Cardiac muscle cell (in vitro differentiated cells and primary cell): ENCODE data around the gene KRTAP9-7. TPM values are rescaled to one million over a fixed set of nuclear protein-coding genes. Genes with fewer than 3 reads are reported as not detected.
"Not testable (repeated sequence)": the region's sequence is repeated elsewhere in the genome, so short reads cannot be mapped to it uniquely, and the experiment has no call there.

ENCODE experiments used
- DNase-seq, 2 donors: peaks; one replicate each; pipeline versions ENCODE4 v3.0.0 to v3.0.0-alpha.2; 2010 to 2017; ENCODE audit warnings: low read depth in 1 of 2, low spot score in 1 of 2
- H3K27ac ChIP-seq: fragments of 200-600 bp; sonication (generic); 2 replicates; pipeline ENCODE4 v1.5.1; 2016
- H3K27me3 ChIP-seq: fragments of 200-600 bp; sonication (generic); 2 replicates; pipeline ENCODE4 v1.6.0; 2016; ENCODE audit warnings: control low read depth
- H3K36me3 ChIP-seq: fragments of 200-600 bp; sonication (generic); 2 replicates; pipeline ENCODE4 v1.5.1; 2016; ENCODE audit warnings: control low read depth
- H3K4me1 ChIP-seq: fragments of 200-600 bp; sonication (generic); 2 replicates; pipeline ENCODE4 v1.8.1; 2017; ENCODE audit warnings: low read depth, mild to moderate bottlenecking, mixed run types
- H3K4me3 ChIP-seq: fragments of 200-600 bp; sonication (generic); 2 replicates; pipeline ENCODE4 v1.5.1; 2016; ENCODE audit warnings: mild to moderate bottlenecking
- H3K9me3 ChIP-seq: fragments of 200-600 bp; sonication (generic); 2 replicates; pipeline ENCODE4 v1.5.1; 2017; ENCODE audit warnings: low read depth, mild to moderate bottlenecking, control low read depth
- polyA plus RNA-seq: library from polyadenylated mRNA; unstranded; fragments of >200 nt; fragmentation: Nextera tagmentation; extraction: Ambion mirVana; gene quantifications from 2 replicates; pipeline ENCODE4 v1.2.1, GENCODE V29; 2016
- total RNA-seq: library from RNA; depleted of rRNA; stranded (reverse); fragments of >200 nt; gene quantifications from 2 replicates; pipeline ENCODE4 v1.2.3, GENCODE V29; 2016
- TF ChIP-seq, protein P1 (sequence below): IDR thresholded peaks from 2 replicates; pipeline ENCODE4 v1.5.1; 2012; ENCODE audit warnings: low read depth, mild to moderate bottlenecking, low read length

KRTAP9-7 gene, protein sequence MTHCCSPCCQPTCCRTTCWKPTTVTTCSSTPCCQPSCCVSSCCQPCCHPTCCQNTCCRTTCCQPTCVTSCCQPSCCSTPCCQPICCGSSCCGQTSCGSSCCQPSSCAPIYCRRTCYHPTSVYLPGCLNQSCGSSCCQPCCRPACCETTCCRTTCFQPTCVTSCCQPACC
- total RNA-seq (not detected in 2 replicates), polyA plus RNA-seq (not detected in 2 replicates)

DNA sequence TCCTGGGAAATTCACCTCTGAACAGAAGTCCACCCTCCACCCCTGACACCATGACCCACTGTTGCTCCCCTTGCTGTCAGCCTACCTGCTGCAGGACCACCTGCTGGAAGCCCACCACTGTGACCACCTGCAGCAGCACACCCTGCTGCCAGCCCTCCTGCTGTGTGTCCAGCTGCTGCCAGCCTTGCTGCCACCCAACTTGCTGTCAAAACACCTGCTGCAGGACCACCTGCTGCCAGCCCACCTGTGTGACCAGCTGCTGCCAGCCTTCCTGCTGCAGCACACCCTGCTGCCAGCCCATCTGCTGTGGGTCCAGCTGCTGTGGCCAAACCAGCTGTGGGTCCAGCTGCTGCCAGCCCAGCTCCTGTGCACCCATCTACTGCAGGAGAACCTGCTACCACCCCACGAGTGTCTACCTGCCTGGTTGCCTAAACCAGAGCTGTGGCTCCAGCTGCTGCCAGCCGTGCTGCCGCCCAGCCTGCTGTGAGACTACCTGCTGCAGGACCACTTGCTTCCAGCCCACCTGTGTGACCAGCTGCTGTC, at the start of gene KRTAP9-7:
TSS of gene KRTAP9-7 (plus strand) at position 51 of the 543 bp plus-strand sequence. CDS start at position 51, 0 bp downstream.
- H3K4me1 ChIP-seq, H3K27me3 ChIP-seq, H3K9me3 ChIP-seq, H3K36me3 ChIP-seq, H3K4me3 ChIP-seq, H3K27ac ChIP-seq, DNase-seq: not testable (repeated sequence)

DNA sequence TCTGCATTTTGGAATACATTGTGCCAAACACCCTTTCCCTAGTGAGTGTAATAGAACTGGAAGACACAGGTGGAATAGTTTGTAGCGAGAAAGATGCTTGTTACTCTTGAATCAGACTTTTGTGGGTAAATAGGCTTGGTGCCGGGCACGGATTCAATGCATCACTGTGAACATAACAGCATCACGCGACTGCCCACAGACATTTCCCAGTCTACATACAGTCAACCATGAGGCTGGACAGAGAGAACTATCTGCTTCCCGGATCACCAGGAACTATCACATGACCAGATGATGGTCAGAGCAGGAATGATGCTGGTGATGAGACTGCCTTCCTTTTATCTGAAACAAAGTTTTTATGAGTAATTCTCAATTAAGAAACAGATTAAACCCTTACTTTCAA, 49.4 kb upstream of the KRTAP9-7 start:
- no peak overlapping the region for H3K27ac ChIP-seq
- H3K27me3 ChIP-seq = peaks cover 15% of the 10 kb centered on the region
- H3K9me3 ChIP-seq = no peaks in the 10 kb centered on the region
- no peaks in the 10 kb centered on the region for H3K36me3 ChIP-seq
- H3K4me3 ChIP-seq = no peak overlapping the region
- TF ChIP-seq, protein P1, sequence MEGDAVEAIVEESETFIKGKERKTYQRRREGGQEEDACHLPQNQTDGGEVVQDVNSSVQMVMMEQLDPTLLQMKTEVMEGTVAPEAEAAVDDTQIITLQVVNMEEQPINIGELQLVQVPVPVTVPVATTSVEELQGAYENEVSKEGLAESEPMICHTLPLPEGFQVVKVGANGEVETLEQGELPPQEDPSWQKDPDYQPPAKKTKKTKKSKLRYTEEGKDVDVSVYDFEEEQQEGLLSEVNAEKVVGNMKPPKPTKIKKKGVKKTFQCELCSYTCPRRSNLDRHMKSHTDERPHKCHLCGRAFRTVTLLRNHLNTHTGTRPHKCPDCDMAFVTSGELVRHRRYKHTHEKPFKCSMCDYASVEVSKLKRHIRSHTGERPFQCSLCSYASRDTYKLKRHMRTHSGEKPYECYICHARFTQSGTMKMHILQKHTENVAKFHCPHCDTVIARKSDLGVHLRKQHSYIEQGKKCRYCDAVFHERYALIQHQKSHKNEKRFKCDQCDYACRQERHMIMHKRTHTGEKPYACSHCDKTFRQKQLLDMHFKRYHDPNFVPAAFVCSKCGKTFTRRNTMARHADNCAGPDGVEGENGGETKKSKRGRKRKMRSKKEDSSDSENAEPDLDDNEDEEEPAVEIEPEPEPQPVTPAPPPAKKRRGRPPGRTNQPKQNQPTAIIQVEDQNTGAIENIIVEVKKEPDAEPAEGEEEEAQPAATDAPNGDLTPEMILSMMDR = no peak
- no peak for DNase-seq
- H3K4me1 ChIP-seq = no peaks in the 10 kb centered on the region

DNA sequence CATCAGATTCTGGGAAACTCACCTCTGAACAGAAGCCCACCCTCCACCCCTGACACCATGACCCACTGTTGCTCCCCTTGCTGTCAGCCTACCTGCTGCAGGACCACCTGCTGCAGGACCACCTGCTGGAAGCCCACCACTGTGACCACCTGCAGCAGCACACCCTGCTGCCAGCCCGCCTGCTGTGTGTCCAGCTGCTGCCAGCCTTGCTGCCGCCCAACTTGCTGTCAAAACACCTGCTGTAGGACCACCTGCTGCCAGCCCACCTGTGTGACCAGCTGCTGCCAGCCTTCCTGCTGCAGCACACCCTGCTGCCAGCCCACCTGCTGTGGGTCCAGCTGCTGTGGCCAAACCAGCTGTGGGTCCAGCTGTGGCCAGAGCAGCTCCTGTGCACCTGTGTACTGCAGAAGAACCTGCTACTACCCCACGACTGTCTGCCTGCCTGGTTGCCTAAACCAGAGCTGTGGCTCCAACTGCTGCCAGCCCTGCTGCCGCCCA, 48.9 kb upstream of the KRTAP9-7 start, which contains the start of gene KRTAP9-2:
TSS of gene KRTAP9-2 (plus strand) at position 51 of the 498 bp plus-strand sequence. CDS start at position 58, 7 bp downstream.
- H3K4me1 ChIP-seq, H3K27ac ChIP-seq, H3K36me3 ChIP-seq, DNase-seq, H3K9me3 ChIP-seq, H3K4me3 ChIP-seq: not testable (repeated sequence)
- peaks cover 19% of the 10 kb centered on the region for H3K27me3 ChIP-seq

DNA sequence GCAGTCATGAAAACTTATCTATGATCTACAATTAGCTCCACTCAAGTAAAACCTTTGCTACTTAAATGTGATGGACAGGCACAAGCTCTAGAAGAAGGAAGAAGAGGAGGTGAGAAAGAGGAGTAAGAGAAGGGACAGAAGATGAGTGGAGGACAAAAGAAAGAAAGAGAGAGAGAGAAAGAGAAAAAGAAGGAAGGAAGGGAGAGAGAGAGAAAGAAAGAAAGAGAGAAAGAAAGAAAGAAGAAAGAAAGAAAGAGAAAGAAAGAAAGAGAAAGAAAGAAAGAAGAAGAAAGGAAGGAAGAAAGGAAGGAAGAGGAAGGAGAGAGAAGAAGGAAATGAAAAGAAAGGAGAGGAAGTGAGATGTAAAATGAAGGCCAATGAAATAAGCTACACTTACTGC, 45.4 kb upstream of the KRTAP9-7 start:
- Histone ChIP-seq H3K27me3 (peaks cover 38% of the 10 kb centered on the region), H3K4me3 (no peak overlapping the region), H3K36me3 (no peaks in the 10 kb centered on the region), H3K9me3 (no peaks in the 10 kb centered on the region), H3K27ac (no peak overlapping the region), H3K4me1 (no peaks in the 10 kb centered on the region)
- DNase-seq = no peak
- TF ChIP-seq, protein P1 = no peak

DNA sequence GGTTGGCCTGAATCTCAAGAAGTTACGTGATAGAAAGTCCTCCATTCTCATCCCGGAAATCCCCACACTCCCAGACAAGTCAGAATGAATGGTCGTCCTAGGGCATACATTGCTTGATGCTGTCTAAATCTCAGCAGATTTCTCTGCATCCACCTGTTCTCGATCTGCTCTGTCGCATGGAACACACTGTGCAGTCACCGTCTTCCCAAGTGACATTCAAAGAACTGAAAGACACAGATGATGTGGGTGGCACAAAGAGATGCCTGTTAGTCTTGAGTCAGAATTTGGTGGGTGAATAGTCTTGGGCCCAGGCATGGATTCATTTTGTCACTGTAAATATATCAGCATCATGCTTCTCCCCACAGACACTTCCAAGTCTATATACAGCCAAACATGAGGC, 43.8 kb upstream of the KRTAP9-7 start:
- Histone ChIP-seq H3K4me3 (no peak overlapping the region), H3K4me1 (no peaks in the 10 kb centered on the region), H3K27me3 (peaks cover 42% of the 10 kb centered on the region), H3K27ac (no peak overlapping the region), H3K36me3 (no peaks in the 10 kb centered on the region), H3K9me3 (no peaks in the 10 kb centered on the region)
- TF ChIP-seq, protein P1 = no peak
- DNase-seq = no peak

DNA sequence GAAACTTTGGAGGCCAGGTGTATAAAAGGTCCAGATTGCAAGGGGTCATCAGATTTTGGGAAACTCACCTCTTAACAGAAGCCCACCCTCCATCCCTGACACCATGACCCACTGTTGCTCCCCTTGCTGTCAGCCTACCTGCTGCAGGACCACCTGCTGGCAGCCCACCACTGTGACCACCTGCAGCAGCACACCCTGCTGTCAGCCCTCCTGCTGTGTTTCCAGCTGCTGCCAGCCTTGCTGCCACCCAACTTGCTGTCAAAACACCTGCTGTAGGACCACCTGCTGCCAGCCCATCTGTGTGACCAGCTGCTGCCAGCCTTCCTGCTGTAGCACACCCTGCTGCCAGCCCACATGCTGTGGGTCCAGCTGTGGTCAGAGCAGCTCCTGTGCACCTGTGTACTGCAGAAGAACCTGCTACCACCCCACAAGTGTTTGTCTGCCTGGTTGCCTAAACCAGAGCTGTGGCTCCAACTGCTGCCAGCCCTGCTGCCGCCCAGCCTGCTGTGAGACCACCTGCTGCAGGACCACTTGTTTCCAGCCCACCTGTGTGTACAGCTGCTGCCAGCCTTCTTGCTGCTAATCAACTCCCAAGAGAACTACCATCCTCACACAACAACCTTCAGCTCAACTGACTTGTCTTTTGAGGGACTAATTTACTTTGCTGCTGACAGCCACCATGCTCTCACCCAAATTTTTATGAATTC, 42.9 kb upstream of the KRTAP9-7 start, which contains the start of gene KRTAP9-3:
TSS of gene KRTAP9-3 (plus strand) at position 51 of the 707 bp plus-strand sequence. CDS start at position 104, 53 bp downstream.
- not testable (repeated sequence) for H3K9me3 ChIP-seq, H3K27ac ChIP-seq, H3K4me1 ChIP-seq, H3K4me3 ChIP-seq, H3K36me3 ChIP-seq, DNase-seq
- peaks cover 42% of the 10 kb centered on the region for H3K27me3 ChIP-seq

DNA sequence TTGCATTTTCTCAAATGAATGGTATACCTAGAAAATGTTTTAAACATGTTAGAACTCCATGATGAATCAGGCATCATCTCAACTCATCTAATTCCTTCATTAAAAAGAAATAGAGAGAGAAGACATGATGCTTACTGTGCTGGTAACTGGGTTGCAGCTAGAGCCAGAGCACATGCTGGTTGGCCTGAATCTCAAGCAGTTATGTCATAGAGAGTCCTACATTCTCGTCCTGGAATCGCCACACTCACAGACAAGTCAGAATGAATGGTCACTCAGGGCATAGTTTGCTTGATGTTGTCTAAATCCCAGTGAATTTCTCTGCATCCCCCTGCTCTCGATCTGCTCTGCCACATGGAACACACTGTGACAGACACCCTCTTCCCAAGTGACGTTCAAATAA, 38.4 kb upstream of the KRTAP9-7 start:
- H3K4me3 ChIP-seq, H3K27ac ChIP-seq, H3K9me3 ChIP-seq, H3K4me1 ChIP-seq, H3K36me3 ChIP-seq, DNase-seq: not testable (repeated sequence)
- peaks cover 20% of the 10 kb centered on the region for H3K27me3 ChIP-seq

DNA sequence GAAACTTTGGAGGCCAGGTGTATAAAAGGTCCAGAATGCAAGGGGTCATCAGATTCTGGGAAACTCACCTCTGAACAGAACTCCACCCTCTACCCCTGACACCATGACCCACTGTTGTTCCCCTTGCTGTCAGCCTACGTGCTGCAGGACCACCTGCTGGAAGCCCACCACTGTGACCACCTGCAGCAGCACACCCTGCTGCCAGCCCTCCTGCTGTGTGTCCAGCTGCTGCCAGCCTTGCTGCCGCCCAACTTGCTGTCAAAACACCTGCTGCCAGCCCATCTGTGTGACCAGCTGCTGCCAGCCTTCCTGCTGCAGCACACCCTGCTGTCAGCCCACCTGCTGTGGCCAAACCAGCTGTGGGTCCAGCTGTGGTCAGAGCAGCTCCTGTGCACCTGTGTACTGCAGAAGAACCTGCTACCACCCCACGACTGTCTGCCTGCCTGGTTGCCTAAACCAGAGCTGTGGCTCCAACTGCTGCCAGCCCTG, 37.5 kb upstream of the KRTAP9-7 start, which contains the start of gene KRTAP9-8:
TSS of gene KRTAP9-8 (plus strand) at position 51 of the 489 bp plus-strand sequence. CDS start at position 104, 53 bp downstream.
- not testable (repeated sequence) for H3K4me1 ChIP-seq, H3K9me3 ChIP-seq, H3K27ac ChIP-seq, H3K36me3 ChIP-seq, DNase-seq, H3K4me3 ChIP-seq
- peaks cover 15% of the 10 kb centered on the region for H3K27me3 ChIP-seq

DNA sequence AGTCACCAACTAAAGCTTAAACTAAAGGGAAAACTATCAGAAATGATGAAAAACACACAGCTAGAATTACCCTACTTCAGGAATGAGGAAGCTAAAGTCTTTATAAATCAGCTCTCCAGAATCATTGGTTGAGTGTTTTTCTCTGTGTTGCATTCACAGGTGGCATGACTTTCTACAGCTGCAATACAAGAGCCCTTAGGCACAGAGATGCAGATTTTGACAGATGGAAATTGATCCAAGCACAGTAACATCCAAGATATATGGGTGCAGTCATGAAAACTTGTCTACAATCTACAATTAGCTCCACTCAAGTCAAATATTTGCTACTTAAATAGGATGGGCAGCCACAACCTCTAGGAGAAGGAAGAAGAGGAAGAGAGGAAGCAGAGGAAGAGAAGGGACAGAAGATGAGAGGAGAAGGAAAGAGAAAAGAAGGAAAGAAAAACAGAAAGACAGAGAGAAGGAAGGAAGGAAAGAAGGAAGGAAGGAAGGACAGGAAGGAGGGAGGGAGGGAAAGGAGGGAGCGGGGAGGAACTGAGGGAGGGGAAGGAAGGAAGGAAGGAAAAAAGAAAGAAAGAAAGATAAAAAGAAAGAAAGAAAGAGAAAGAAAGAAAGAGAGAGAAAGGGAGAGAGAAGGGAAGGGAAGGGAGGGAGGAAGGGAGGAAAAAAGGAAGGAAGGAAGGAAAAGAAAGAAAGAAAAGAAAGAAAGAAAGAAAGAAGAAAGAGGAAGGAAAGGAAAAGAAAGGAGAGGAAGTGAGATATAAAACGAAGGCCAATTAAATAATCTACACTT, 28.3 kb upstream of the KRTAP9-7 start:
- H3K27ac ChIP-seq, H3K9me3 ChIP-seq, H3K36me3 ChIP-seq, DNase-seq, H3K4me3 ChIP-seq, H3K4me1 ChIP-seq: not testable (repeated sequence)
- H3K27me3 ChIP-seq = peaks cover 30% of the 10 kb centered on the region
